SK-N-SH (cell line): ENCODE results near the gene B4GALT1. TPM values are rescaled to one million over a fixed set of nuclear protein-coding genes. Genes with fewer than 3 reads are reported as not detected.
A peak's percentile ranks its signal among the peaks of the same experiment; 100 is the strongest.

Source experiments
- CTCF ChIA-PET: fragments of 300-600, 350-600 bp; formaldehyde crosslinking; extraction: SDS; loops from one replicate; lab custom pipeline; 2021; lab: Yijun Ruan, JAX
- POLR2A ChIA-PET: fragments of 350-600 bp; sonication (Branson Sonifier 250); formaldehyde crosslinking; extraction: SDS; loops from one replicate; lab custom pipeline; 2020; ENCODE audit warnings: antibody characterized with exemption, inconsistent platforms; lab: Yijun Ruan, JAX
- DNase-seq: peaks from one replicate; pipeline ENCODE4 v3.0.0; 2012
- H2AFZ ChIP-seq: fragments of 200-600 bp; sonication (generic); 2 replicates; pipeline ENCODE4 v1.8.1; 2016; ENCODE audit warnings: antibody characterized with exemption, mild to moderate bottlenecking, low read depth
- H3F3A ChIP-seq: fragments of 200-600 bp; sonication (generic); replicated peaks from 2 replicates; pipeline ENCODE3; 2016; ENCODE audit warnings: antibody characterized with exemption, mild to moderate bottlenecking; ENCODE audit not compliant: insufficient read depth
- H3K27ac ChIP-seq, 2 experiments: fragments of 200-500 bp in 1 of 2; fragments of 200-600 bp in 1 of 2; sonication (Bioruptor generic) in 1 of 2; sonication (generic), shearing (Covaris generic) in 1 of 2; 2 replicates each; pipeline versions ENCODE4 v1.5.1 to v1.6.1; 2014 to 2016; ENCODE audit warnings: low read depth in 2 of 2, inconsistent platforms in 1 of 2, low read length in 1 of 2, mild to moderate bottlenecking in 1 of 2, mixed read lengths in 1 of 2
- H3K27me3 ChIP-seq: fragments of 200-600 bp; sonication (generic), shearing (Covaris generic); 2 replicates; pipeline ENCODE4 v1.6.1; 2016; ENCODE audit warnings: mixed run types; ENCODE audit not compliant: insufficient read depth
- H3K36me3 ChIP-seq, 2 experiments: fragments of 200-500 bp in 1 of 2; fragments of 200-600 bp in 1 of 2; sonication (Bioruptor generic) in 1 of 2; sonication (generic) in 1 of 2; replicated peaks in 1 of 2; 2 replicates each; pipeline versions ENCODE3 to v1.5.1; 2014 to 2016; ENCODE audit warnings: low read length in 1 of 2, mild to moderate bottlenecking in 1 of 2; ENCODE audit not compliant: insufficient read depth in 2 of 2, control insufficient read depth in 1 of 2
- H3K4me1 ChIP-seq, 2 experiments: fragments of 200-500 bp in 1 of 2; fragments of 200-600 bp in 1 of 2; sonication (Bioruptor generic) in 1 of 2; sonication (generic), shearing (Covaris generic) in 1 of 2; 2 replicates each; pipeline versions ENCODE4 v1.5.1 to v1.6.1; 2014 to 2016; ENCODE audit warnings: low read depth in 1 of 2, low read length in 1 of 2, mixed run types in 1 of 2; ENCODE audit not compliant: insufficient read depth in 2 of 2, control insufficient read depth in 1 of 2
- H3K4me2 ChIP-seq: fragments of 200-600 bp; sonication (generic), shearing (Covaris generic); 2 replicates; pipeline ENCODE4 v1.6.1; 2017; ENCODE audit warnings: mixed run types
- H3K4me3 ChIP-seq, 2 experiments: fragments of 200-500 bp in 1 of 2; fragments of 200-600 bp in 1 of 2; sonication (Bioruptor generic) in 1 of 2; sonication (generic), shearing (Covaris generic) in 1 of 2; 2 replicates each; pipeline versions ENCODE4 v1.5.1 to v1.8.1; 2014 to 2016; ENCODE audit warnings: low read depth in 2 of 2, inconsistent platforms in 1 of 2, low read length in 1 of 2, mild to moderate bottlenecking in 1 of 2, mixed read lengths in 1 of 2, moderate library complexity in 1 of 2
- H3K79me2 ChIP-seq: fragments of 200-600 bp; sonication (generic); 2 replicates; pipeline ENCODE4 v1.8.1; 2017; ENCODE audit warnings: mild to moderate bottlenecking; ENCODE audit not compliant: insufficient read depth
- H3K9ac ChIP-seq: fragments of 200-600 bp; sonication (generic); 2 replicates; pipeline ENCODE4 v1.6.1; 2017; ENCODE audit warnings: mixed run types
- H3K9me2 ChIP-seq: fragments of 200-600 bp; sonication (generic); 2 replicates; pipeline ENCODE4 v1.6.1; 2017; ENCODE audit warnings: mixed run types
- H3K9me3 ChIP-seq: fragments of 200-600 bp; sonication (generic); 2 replicates; pipeline ENCODE4 v1.6.1; 2017; ENCODE audit warnings: mixed run types, mild to moderate bottlenecking, moderate library complexity
- H4K20me1 ChIP-seq: fragments of 200-600 bp; sonication (generic); 2 replicates; pipeline ENCODE4 v1.6.1; 2017; ENCODE audit warnings: mild to moderate bottlenecking, mixed run types; ENCODE audit not compliant: insufficient read depth
- ELF1 ChIP-seq: IDR thresholded peaks from 2 replicates; pipeline ENCODE4 v1.4.0; 2012
- EP300 ChIP-seq, 2 experiments: IDR thresholded peaks; 2 replicates each; pipeline versions ENCODE4 v1.4.0 to v1.6.1; 2012; ENCODE audit warnings: borderline replicate concordance in 1 of 2, low read depth in 1 of 2, low read length in 1 of 2
- EZH2phosphoT487 ChIP-seq: fragments of 200-600 bp; sonication (generic); IDR thresholded peaks from 2 replicates; pipeline ENCODE4 v1.6.1; 2017; ENCODE audit warnings: low read depth, mixed run types, mild to moderate bottlenecking, antibody characterized with exemption, moderate library complexity, borderline replicate concordance
- JUND ChIP-seq: IDR thresholded peaks from 2 replicates; pipeline ENCODE4 v1.4.0; 2012
- MEF2A ChIP-seq: IDR thresholded peaks from 2 replicates; pipeline ENCODE4 v1.4.0; 2012; ENCODE audit warnings: low read depth, borderline replicate concordance
- NRF1 ChIP-seq: IDR thresholded peaks from 2 replicates; pipeline ENCODE4 v1.6.1; 2012; ENCODE audit warnings: low read depth, mild to moderate bottlenecking, low read length
- POLR2AphosphoS5 ChIP-seq: IDR thresholded peaks from 2 replicates; pipeline ENCODE4 v1.6.1; 2012; ENCODE audit warnings: low read depth, low read length
- RAD21 ChIP-seq: IDR thresholded peaks from 2 replicates; pipeline ENCODE4 v1.6.1; 2012; ENCODE audit warnings: mild to moderate bottlenecking, low read length
- RFX5 ChIP-seq: IDR thresholded peaks from 2 replicates; pipeline ENCODE4 v1.6.1; 2012; ENCODE audit warnings: mild to moderate bottlenecking, improper control_type of control experiment, low read length
- SMC3 ChIP-seq: IDR thresholded peaks from 2 replicates; pipeline ENCODE4 v1.6.1; 2012; ENCODE audit warnings: low read depth, low read length, improper control_type of control experiment
- USF2 ChIP-seq: fragments of 150-350 bp; IDR thresholded peaks from 2 replicates; pipeline ENCODE4 v1.6.1; 2017; ENCODE audit warnings: antibody characterized with exemption, low read length, low read depth, borderline replicate concordance
- YY1 ChIP-seq: IDR thresholded peaks from 2 replicates; pipeline ENCODE4 v1.4.0; 2012; ENCODE audit warnings: low read depth, mild to moderate bottlenecking
- WGBS: methylation state at CpG from one replicate; pipeline ENCODE4 v1.1.6; 2017; ENCODE audit warnings: low lambda C conversion rate; 5-methylcytosine and 5-hydroxymethylcytosine counted together
- polyA plus RNA-seq, 3 experiments: library from polyadenylated mRNA; depleted of rRNA; stranded (reverse); fragments of >200 nt; gene quantifications; 2 replicates each; pipeline ENCODE4 v1.2.3, GENCODE V29; 2012

Gene B4GALT1
- polyA plus RNA-seq, 1 of the 3 experiments (the other 2 are of a cell fraction): 36.2 TPM

- WGBS: 69% methylated on average over 6 of the region's 6 CpGs
- CTCF ChIA-PET: no interaction called here
Observed at GRCh38 chr9:33189331-33189791, 22.2 kb upstream of the B4GALT1 start.

GRCh38 chr9:33188711-33189110 lies 21.6 kb upstream of the B4GALT1 start:
- Histone ChIP-seq H3K4me1 (peaks cover 4 to 24% of the 10 kb centered on the region in 2 experiments; a peak in 2 of 4 replicates), H3K9me3 (no peaks in the 10 kb centered on the region), H3K9ac (no peak overlapping the region), H3K79me2 (no peaks in the 10 kb centered on the region), H2AFZ (no peak overlapping the region), H3K4me2 (no peak overlapping the region), H3K36me3 (no peaks in the 10 kb centered on the region), H3K4me3 (no peak overlapping the region), H3K27me3 (no peaks in the 10 kb centered on the region), H3F3A (no peaks in the 10 kb centered on the region), H4K20me1 (no peaks in the 10 kb centered on the region), H3K9me2 (no peaks in the 10 kb centered on the region), H3K27ac (no peak overlapping the region)
- POLR2A ChIA-PET: no interaction called here
- WGBS: 90% methylated on average over 1 of the region's 1 CpG
- DNase-seq: no peak
- TF ChIP-seq YY1 (no peak), MEF2A (no peak), EP300 (IDR thresholded peaks at IDR 0.05; ENCODE audit: borderline replicate concordance in 1 of 2, low read depth in 1 of 2, low read length in 1 of 2) (no peak), RAD21 (no peak), EZH2phosphoT487 (no peak), ELF1 (no peak), JUND (no peak), USF2 (no peak), POLR2AphosphoS5 (no peak)
- CTCF ChIA-PET: interaction anchor here (1.9 kb wide), 1 partner anchor 37 kb away, joined by 6 read pairs; no protein-coding TSS in a partner anchor

More at GRCh38 chr9:33189331-33189791, 22.2 kb upstream of the B4GALT1 start:
- no peak for DNase-seq
- H3K27ac ChIP-seq: no peak overlapping the region
- no peaks in the 10 kb centered on the region for H3K9me3 ChIP-seq
- H3K9ac ChIP-seq: no peak overlapping the region
- H3K4me2 ChIP-seq: no peak overlapping the region
- POLR2A ChIA-PET: no interaction called here
- H3K4me3 ChIP-seq: no peak overlapping the region
- H3K79me2 ChIP-seq: no peaks in the 10 kb centered on the region
- H3K27me3 ChIP-seq: no peaks in the 10 kb centered on the region
- no peaks in the 10 kb centered on the region for H3F3A ChIP-seq
- H3K4me1 ChIP-seq: peaks cover 4 to 24% of the 10 kb centered on the region in 2 experiments; a peak in 2 of 4 replicates
- no peaks in the 10 kb centered on the region for H3K9me2 ChIP-seq
- H4K20me1 ChIP-seq: no peaks in the 10 kb centered on the region
- no peaks in the 10 kb centered on the region for H3K36me3 ChIP-seq
- TF ChIP-seq RFX5 (peak; percentile 62), YY1 (no peak), NRF1 (no peak), RAD21 (no peak), SMC3 (no peak)
- TF ChIP-seq, all 33 proteins: peak for 1
- no peak overlapping the region for H2AFZ ChIP-seq
